ENCODE results near the gene SEPTIN7.

SEPTIN7 gene

DNA sequence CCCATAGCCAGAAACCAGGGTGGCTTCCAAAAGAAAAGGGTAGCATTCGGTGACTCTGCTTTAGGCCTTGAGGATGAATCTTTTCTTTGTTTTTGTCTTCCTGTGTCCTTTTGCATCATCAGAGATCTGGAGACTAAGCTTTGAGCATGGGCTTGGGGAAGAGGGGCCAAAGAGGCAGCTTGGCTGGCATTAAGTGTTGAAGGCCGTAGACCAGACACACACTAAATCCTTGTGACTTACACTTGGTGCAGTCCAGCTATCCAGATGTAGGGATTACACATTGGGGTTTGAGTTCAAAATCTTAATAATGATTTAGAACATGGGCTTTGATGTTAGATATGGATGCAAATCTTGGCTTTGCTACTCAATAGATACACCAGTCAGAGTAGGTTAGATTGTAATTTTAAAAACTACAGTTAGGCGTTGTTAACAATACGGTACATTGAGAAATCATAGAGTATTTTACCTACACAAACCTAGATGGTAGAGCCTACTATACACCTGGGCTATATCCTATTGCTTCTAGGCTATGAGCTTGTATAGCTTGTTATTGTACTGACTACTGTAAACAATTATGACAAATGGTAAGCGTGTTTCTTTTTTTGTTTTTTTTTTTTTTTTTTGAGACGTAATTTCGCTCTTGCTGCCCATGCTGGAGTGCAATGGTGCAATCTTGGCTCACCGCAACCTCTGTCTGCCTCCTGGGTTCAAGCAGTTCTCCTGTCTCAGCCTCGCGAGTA, 3.5 kb downstream of the SEPTIN7 start:
- Mint-ChIP-seq H3K9me3 (no peaks in the 10 kb centered on the region), H3K4me3 (peak overlapping the region; percentile 97), H3K4me1 (peaks cover 70% of the 10 kb centered on the region), H3K27ac (peak overlapping the region; percentile 32), H3K36me3 (peaks cover 51% of the 10 kb centered on the region)
- ATAC-seq (no peak), DNase-seq (ENCODE audit: low spot score in 2 of 2) (no peak)

DNA sequence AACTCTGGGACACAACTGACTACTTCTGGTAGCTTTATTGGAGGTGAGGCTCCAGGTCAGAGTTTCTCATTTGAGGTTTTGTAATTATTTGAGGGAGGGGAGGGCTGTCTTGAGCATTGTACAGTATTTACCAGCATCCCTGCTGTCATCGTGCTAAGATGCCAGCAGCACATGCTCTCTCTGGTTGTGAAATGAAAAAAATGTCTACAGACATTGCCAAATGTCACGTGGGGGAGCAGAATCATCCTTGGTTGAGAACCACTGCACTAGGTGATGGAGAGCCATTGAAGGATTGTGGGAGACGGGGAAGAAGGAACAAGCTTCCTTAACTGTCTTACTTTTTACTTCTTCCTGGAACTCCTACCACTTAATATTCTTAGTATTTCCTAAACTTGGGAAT, 5.0 kb downstream of the SEPTIN7 start:
- peak overlapping the region; percentile 11 for H3K4me3 Mint-ChIP-seq
- peak overlapping the region; percentile 32 for H3K27ac Mint-ChIP-seq
- DNase-seq (ENCODE audit: low spot score in 2 of 2) = no peak
- peaks cover 78% of the 10 kb centered on the region for H3K4me1 Mint-ChIP-seq
- peaks cover 57% of the 10 kb centered on the region for H3K36me3 Mint-ChIP-seq
- ATAC-seq = no peak
- no peaks in the 10 kb centered on the region for H3K9me3 Mint-ChIP-seq

DNA sequence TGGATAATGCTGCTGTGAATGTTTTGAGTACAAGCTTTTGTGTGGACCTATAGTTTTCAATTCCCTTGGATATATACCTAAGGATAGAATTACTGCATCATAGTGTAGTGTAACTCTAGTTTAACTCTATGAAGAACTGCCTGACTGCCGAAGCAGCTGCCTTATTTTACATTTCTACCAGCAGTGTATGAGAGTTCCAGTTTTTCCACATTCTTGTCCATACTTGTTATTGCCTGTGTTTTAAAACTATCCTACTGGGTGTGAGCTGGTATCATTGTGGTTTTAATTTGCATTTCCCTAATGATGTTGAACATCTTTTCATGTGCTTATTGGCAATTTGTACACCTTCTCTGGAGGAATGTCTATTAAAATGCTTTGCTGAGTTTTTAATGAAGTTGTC, 15.7 kb downstream of the SEPTIN7 start:
- H3K4me3 Mint-ChIP-seq = no peak overlapping the region
- no peak for ATAC-seq
- H3K27ac Mint-ChIP-seq = no peak overlapping the region
- H3K9me3 Mint-ChIP-seq = peaks cover 2% of the 10 kb centered on the region
- H3K36me3 Mint-ChIP-seq = peaks cover 33% of the 10 kb centered on the region
- peaks cover 78% of the 10 kb centered on the region for H3K4me1 Mint-ChIP-seq
- DNase-seq (ENCODE audit: low spot score in 2 of 2) = no peak

DNA sequence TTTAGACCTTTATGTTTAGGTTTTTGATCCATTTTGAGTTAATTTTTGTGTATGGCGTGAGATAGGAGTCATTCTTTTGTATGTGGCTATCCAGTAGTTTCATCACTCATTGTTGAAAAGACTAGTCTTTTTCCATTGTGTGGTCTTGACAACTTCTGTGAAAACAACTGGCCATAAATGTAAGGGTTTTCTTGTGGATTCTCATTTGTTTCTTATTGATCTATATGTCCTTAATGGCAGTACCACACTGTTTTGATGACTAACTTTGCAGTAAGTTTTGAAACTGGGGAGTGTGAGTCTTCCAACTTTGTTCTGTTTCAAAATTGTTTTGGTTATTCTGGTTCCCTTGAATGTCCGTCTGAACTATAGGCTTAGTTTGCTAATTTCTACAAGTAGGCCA, 16.3 kb downstream of the SEPTIN7 start:
- Mint-ChIP-seq H3K4me1 (peaks cover 78% of the 10 kb centered on the region), H3K4me3 (peak overlapping the region; percentile 61), H3K27ac (no peak overlapping the region), H3K36me3 (peaks cover 33% of the 10 kb centered on the region), H3K9me3 (peaks cover 2% of the 10 kb centered on the region)
- DNase-seq (ENCODE audit: low spot score in 2 of 2) = no peak
- peak; percentile 63 for ATAC-seq

DNA sequence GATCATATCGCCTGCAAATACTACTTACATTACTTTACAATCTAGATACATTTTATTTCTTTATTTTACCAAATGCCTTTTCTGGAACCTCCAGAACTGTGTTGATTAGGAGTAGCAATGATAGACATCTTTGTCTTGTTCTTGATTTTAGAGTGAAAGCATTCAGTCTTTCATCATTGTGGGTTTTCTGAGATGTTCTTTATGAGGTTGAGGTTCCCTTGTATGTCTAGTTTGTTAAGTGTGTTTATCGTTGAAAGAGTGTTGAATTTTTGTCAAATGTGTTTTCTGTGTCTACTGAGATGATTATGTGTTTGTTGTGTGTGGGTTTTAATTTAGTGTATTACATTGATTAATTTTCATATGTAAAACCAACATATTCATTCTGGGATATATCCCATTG, 17.1 kb downstream of the SEPTIN7 start:
- Mint-ChIP-seq H3K4me1 (peaks cover 76% of the 10 kb centered on the region), H3K4me3 (peak overlapping the region; percentile 61), H3K9me3 (peaks cover 2% of the 10 kb centered on the region), H3K36me3 (peaks cover 33% of the 10 kb centered on the region), H3K27ac (peak overlapping the region; percentile 87)
- no peak for DNase-seq (ENCODE audit: low spot score in 2 of 2)
- ATAC-seq = peak; percentile 65

GRCh38 chr7:35818513-35818912, 17.7 kb downstream of the SEPTIN7 start:
- peaks cover 33% of the 10 kb centered on the region for H3K36me3 Mint-ChIP-seq
- ATAC-seq = peak; percentile 35

GRCh38 chr7:35819310-35819709, 18.5 kb downstream of the SEPTIN7 start:
- H3K4me3 Mint-ChIP-seq = peak overlapping the region; percentile 61
- H3K27ac Mint-ChIP-seq = peak overlapping the region; percentile 87
- H3K36me3 Mint-ChIP-seq = peaks cover 33% of the 10 kb centered on the region
- DNase-seq (ENCODE audit: low spot score in 2 of 2) = no peak
- ATAC-seq = peak; percentile 63
- peaks cover 66% of the 10 kb centered on the region for H3K4me1 Mint-ChIP-seq
- H3K9me3 Mint-ChIP-seq = peaks cover 2% of the 10 kb centered on the region

More at GRCh38 chr7:35818513-35818912, 17.7 kb downstream of the SEPTIN7 start:
- Mint-ChIP-seq H3K27ac (peak overlapping the region; percentile 87), H3K4me3 (peak overlapping the region; percentile 61), H3K9me3 (peaks cover 2% of the 10 kb centered on the region), H3K4me1 (peaks cover 70% of the 10 kb centered on the region)
- no peak for DNase-seq (ENCODE audit: low spot score in 2 of 2)

GRCh38 chr7:35819954-35820703, 19.3 kb downstream of the SEPTIN7 start:
- peaks cover 58% of the 10 kb centered on the region for H3K4me1 Mint-ChIP-seq

DNA sequence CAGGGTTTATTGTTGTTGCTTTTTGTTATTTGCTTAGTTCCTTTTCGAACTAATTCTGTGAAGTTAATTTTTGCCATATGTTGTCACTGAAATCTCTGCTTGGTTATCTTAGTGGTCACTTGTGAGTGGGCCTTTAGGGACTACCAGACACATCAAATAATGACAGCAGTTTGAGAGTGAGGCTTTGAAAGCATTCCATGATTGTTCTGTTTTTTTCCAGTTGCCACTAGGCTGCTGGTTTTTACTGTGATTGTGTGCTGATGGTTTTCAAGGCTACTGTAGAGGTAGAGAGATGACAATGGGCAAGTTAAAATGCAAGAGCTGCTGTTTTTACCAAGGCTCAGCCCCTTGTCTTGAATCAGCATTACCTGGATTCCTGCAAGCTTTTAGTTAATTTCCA, 20.0 kb downstream of the SEPTIN7 start:
- ATAC-seq = no peak
- H3K9me3 Mint-ChIP-seq = peaks cover 2% of the 10 kb centered on the region
- H3K4me1 Mint-ChIP-seq = peaks cover 51% of the 10 kb centered on the region

More at GRCh38 chr7:35819954-35820703, 19.3 kb downstream of the SEPTIN7 start:
- H3K27ac Mint-ChIP-seq = peak overlapping the region; percentile 87
- peaks cover 2% of the 10 kb centered on the region for H3K9me3 Mint-ChIP-seq
- H3K4me3 Mint-ChIP-seq = peak overlapping the region; percentile 61
- ATAC-seq (peak; percentile 44), DNase-seq (ENCODE audit: low spot score in 2 of 2) (no peak)
- peaks cover 26% of the 10 kb centered on the region for H3K36me3 Mint-ChIP-seq

GRCh38 chr7:35823440-35823839, 22.6 kb downstream of the SEPTIN7 start:
- Mint-ChIP-seq H3K9me3 (no peaks in the 10 kb centered on the region), H3K4me1 (peaks cover 33% of the 10 kb centered on the region), H3K27ac (no peak overlapping the region), H3K36me3 (peaks cover 12% of the 10 kb centered on the region), H3K4me3 (no peak overlapping the region)
- ATAC-seq (peak; percentile 34), DNase-seq (ENCODE audit: low spot score in 2 of 2) (no peak)

More for the DNA sequence above, 20.0 kb downstream of the SEPTIN7 start:
- no peak for DNase-seq (ENCODE audit: low spot score in 2 of 2)
- Mint-ChIP-seq H3K27ac (no peak overlapping the region), H3K36me3 (peaks cover 19% of the 10 kb centered on the region), H3K4me3 (no peak overlapping the region)

DNA sequence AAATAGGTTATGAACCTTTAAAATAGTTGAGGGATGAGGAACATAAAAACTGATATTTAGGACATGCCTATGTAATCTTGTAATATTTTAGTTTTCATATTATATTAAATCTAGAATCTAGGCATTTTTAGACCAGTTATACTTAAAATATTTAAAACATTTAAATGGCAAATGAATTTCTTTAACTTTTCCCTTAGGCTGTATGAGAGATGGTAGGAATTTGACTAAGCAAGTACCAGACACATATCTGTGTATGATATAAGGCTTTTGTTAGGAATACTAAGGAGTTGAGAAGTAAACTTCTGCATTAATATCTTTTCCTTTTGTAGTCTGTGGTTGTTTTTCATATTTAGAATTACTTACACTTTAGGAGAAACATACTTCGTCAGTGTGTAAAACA, 25.1 kb downstream of the SEPTIN7 start:
- H3K9me3 Mint-ChIP-seq = no peaks in the 10 kb centered on the region
- H3K27ac Mint-ChIP-seq = no peak overlapping the region
- ATAC-seq (no peak), DNase-seq (ENCODE audit: low spot score in 2 of 2) (no peak)
- peaks cover 17% of the 10 kb centered on the region for H3K36me3 Mint-ChIP-seq
- peaks cover 32% of the 10 kb centered on the region for H3K4me1 Mint-ChIP-seq
- H3K4me3 Mint-ChIP-seq = no peak overlapping the region

DNA sequence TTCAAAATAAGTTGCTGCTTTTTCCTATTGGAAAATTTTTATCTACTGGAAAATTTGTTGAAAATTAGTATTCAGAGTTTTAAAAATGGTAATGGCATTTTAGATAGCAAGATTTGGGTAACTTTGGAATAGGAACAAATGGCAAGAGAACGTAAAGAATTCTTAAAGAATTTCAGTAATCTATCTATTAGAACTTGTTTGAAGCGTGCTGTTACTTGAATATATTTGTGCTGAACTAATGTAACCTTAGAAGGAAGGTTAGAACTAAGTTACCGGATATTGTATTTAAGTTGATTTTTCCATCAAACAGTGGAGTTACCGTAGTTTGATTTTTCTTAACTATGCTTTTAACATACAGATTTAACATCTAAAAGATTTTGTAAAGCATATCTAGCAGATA, 25.9 kb downstream of the SEPTIN7 start:
- Mint-ChIP-seq H3K36me3 (peaks cover 19% of the 10 kb centered on the region), H3K9me3 (no peaks in the 10 kb centered on the region), H3K27ac (no peak overlapping the region), H3K4me3 (no peak overlapping the region), H3K4me1 (peaks cover 37% of the 10 kb centered on the region)
- DNase-seq (ENCODE audit: low spot score in 2 of 2) (no peak), ATAC-seq (no peak)

DNA sequence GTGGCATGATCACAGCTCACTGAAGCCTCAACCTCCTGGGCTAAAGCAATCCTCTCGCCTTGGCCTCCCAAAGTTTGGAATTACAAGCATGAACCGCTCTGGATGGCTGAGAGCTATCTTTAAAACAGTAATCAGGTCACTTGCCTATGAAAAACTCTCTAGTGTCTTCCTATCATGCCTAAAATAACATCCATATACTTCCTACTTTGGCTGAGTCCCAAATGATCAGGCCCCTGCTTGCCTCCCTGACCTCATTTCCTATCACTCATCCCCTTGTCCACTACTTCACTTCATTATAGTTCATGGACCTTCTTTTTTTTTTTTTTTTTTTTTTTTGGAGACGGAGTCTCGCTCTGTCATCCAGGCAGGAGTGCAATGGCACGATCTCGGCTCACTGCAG, 28.0 kb downstream of the SEPTIN7 start:
- Mint-ChIP-seq H3K36me3 (peaks cover 39% of the 10 kb centered on the region), H3K4me3 (no peak overlapping the region), H3K4me1 (peaks cover 52% of the 10 kb centered on the region), H3K27ac (peak overlapping the region; percentile 54), H3K9me3 (no peaks in the 10 kb centered on the region)
- ATAC-seq (no peak), DNase-seq (ENCODE audit: low spot score in 2 of 2) (no peak)

- H3K36me3 Mint-ChIP-seq = peaks cover 63% of the 10 kb centered on the region
- ATAC-seq (no peak), DNase-seq (ENCODE audit: low spot score in 2 of 2) (no peak)
- H3K27ac Mint-ChIP-seq = peak overlapping the region; percentile 35
- no peak overlapping the region for H3K4me3 Mint-ChIP-seq
- peaks cover 65% of the 10 kb centered on the region for H3K4me1 Mint-ChIP-seq
- no peaks in the 10 kb centered on the region for H3K9me3 Mint-ChIP-seq
Measured at GRCh38 chr7:35831208-35831607, 30.4 kb downstream of the SEPTIN7 start.

- ATAC-seq (peak; percentile 90), DNase-seq (ENCODE audit: low spot score in 2 of 2) (no peak)
- H3K27ac Mint-ChIP-seq = no peak overlapping the region
- peaks cover 99% of the 10 kb centered on the region for H3K36me3 Mint-ChIP-seq
- H3K9me3 Mint-ChIP-seq = no peaks in the 10 kb centered on the region
- H3K4me3 Mint-ChIP-seq = no peak overlapping the region
- H3K4me1 Mint-ChIP-seq = peaks cover 38% of the 10 kb centered on the region
Measured at GRCh38 chr7:35839860-35840854, 39.3 kb downstream of the SEPTIN7 start.
